Stimulated activated CD4-positive, alpha-beta T cell treated with anti-CD3 and anti-CD28 coated beads, TNF-alpha, amount 100 ng/mL, for 1 hour (primary cell): ENCODE data around the gene FAM3B.

ENCODE experiments used
- DNase-seq, 3 donors: peaks; one replicate each; pipeline ENCODE4 v3.0.0-alpha.2; 2020; ENCODE audit warnings: low read depth in 3 of 3, low spot score in 1 of 3

The FAM3B gene

GRCh38 chr21:41367945-41368734, 51.5 kb downstream of the FAM3B start:
- DNase-seq: no peak

- no peak for DNase-seq
Measured at GRCh38 chr21:41368735-41369104, 52.1 kb downstream of the FAM3B start.

GRCh38 chr21:41369105-41369919, 52.7 kb downstream of the FAM3B start:
- no peak for DNase-seq

GRCh38 chr21:41369920-41370839, 53.6 kb downstream of the FAM3B start:
- DNase-seq: no peak

- DNase-seq: no peak
Measured at GRCh38 chr21:41370840-41371684, 54.5 kb downstream of the FAM3B start.

GRCh38 chr21:41371685-41372030, 55.1 kb downstream of the FAM3B start:
- DNase-seq: no peak

GRCh38 chr21:41373253-41373652, 56.7 kb downstream of the FAM3B start:
- no peak for DNase-seq

- DNase-seq: no peak
Measured at GRCh38 chr21:41373763-41374162, 57.2 kb downstream of the FAM3B start.

- DNase-seq: no peak
Measured at GRCh38 chr21:41374177-41374712, 57.6 kb downstream of the FAM3B start.

GRCh38 chr21:41374867-41375533, 58.4 kb downstream of the FAM3B start:
- no peak for DNase-seq

- no peak for DNase-seq
Measured at GRCh38 chr21:41375875-41376274, 59.3 kb downstream of the FAM3B start.

- no peak for DNase-seq
Measured at GRCh38 chr21:41377715-41378114, 61.1 kb downstream of the FAM3B start.

GRCh38 chr21:41378849-41379248, 62.2 kb downstream of the FAM3B start:
- no peak for DNase-seq

- DNase-seq: no peak
Measured at GRCh38 chr21:41379901-41380300, 63.3 kb downstream of the FAM3B start.

GRCh38 chr21:41381731-41382130, 65.1 kb downstream of the FAM3B start:
- DNase-seq: no peak

GRCh38 chr21:41387042-41387819, 70.6 kb downstream of the FAM3B start:
- no peak for DNase-seq

GRCh38 chr21:41387824-41388223, 71.2 kb downstream of the FAM3B start:
- no peak for DNase-seq

- no peak for DNase-seq
Measured at GRCh38 chr21:41388259-41388658, 71.7 kb downstream of the FAM3B start.

GRCh38 chr21:41390043-41390639, 73.5 kb downstream of the FAM3B start:
- no peak for DNase-seq
